NB4 (cell line): ENCODE measurements around the gene POLH.
"Not testable (repeated sequence)": the region's sequence is repeated elsewhere in the genome, so short reads cannot be mapped to it uniquely, and the experiment has no call there.

Source experiments
- DNase-seq: peaks from one replicate; pipeline ENCODE4 v3.0.0; 2010; ENCODE audit warnings: low read depth
- H3K4me3 ChIP-seq: one replicate; pipeline ENCODE4 v1.5.1; 2011; ENCODE audit warnings: mild to moderate bottlenecking, low read depth, low read length, moderate library complexity
- CTCF ChIP-seq: IDR thresholded peaks from one replicate; pipeline ENCODE4 v1.5.1; 2012; ENCODE audit warnings: low read depth, low read length
- MAX ChIP-seq: IDR thresholded peaks from 2 replicates; pipeline ENCODE4 v1.6.1; 2011; ENCODE audit warnings: low read depth, low read length
- MYC ChIP-seq: IDR thresholded peaks from 2 replicates; pipeline ENCODE4 v1.6.1; 2011; ENCODE audit warnings: low read depth, low read length
- POLR2A ChIP-seq: IDR thresholded peaks from 2 replicates; pipeline ENCODE4 v1.6.1; 2011; ENCODE audit warnings: mild to moderate bottlenecking; ENCODE audit not compliant: insufficient read length; ENCODE audit errors: extremely low read depth

The POLH gene

GRCh38 chr6:43630980-43631619 is 55.1 kb downstream of the POLH start:
- H3K4me3 ChIP-seq, result no peak overlapping the region
- TF ChIP-seq CTCF (no peak), MAX (peak; percentile 55)
- peak; percentile 50 for DNase-seq

GRCh38 chr6:43633002-43633401 is 57.0 kb downstream of the POLH start:
- not testable (repeated sequence) for DNase-seq, H3K4me3 ChIP-seq

GRCh38 chr6:43634702-43635303 is 58.8 kb downstream of the POLH start:
- H3K4me3 ChIP-seq, result peak overlapping the region; percentile 99
- TF ChIP-seq MAX (no peak), CTCF (no peak), MYC (no peak), POLR2A (no peak)
- DNase-seq, result no peak

GRCh38 chr6:43635387-43636307 is 59.7 kb downstream of the POLH start, which contains the start of gene MAD2L1BP:
TSS of gene MAD2L1BP (plus strand) at chr6:43635840. CDS start at chr6:43635876, 36 bp downstream.
- peak; percentile 93 for DNase-seq
- H3K4me3 ChIP-seq, result peak within 1 kb of the TSS; percentile 99
- TF ChIP-seq MAX, result peak; percentile 2; the same call in 1 of the 2 replicates
- TF ChIP-seq MYC, result peak; percentile 64
- no peak for TF ChIP-seq CTCF
- TF ChIP-seq POLR2A, result peak; percentile 88

GRCh38 chr6:43636308-43636659 is 60.3 kb downstream of the POLH start:
- peak; percentile 49 for DNase-seq
- TF ChIP-seq CTCF (no peak), POLR2A (no peak), MYC (no peak), MAX (no peak)

More at GRCh38 chr6:43636308-43636659, 60.3 kb downstream of the POLH start:
- peak overlapping the region; percentile 99 for H3K4me3 ChIP-seq
